Fibroblast of villous mesenchyme (primary cell): Measurements from ENCODE around the gene EZH2. TPM values are rescaled to one million over a fixed set of nuclear protein-coding genes. Genes with fewer than 3 reads are reported as not detected.

ENCODE experiments used
- DNase-seq: peaks from one replicate; pipeline ENCODE4 v3.0.0-alpha.2; 2010; ENCODE audit warnings: low read depth
- H3K4me3 ChIP-seq: 2 replicates; pipeline ENCODE4 v1.5.1; 2011; ENCODE audit warnings: low read depth, mild to moderate bottlenecking, low read length
- CTCF ChIP-seq: IDR thresholded peaks from 2 replicates; pipeline ENCODE4 v1.5.1; 2012; ENCODE audit warnings: low read depth, mild to moderate bottlenecking, low read length; ENCODE audit not compliant: insufficient read depth
- total RNA-seq: library from RNA; depleted of rRNA; stranded (reverse); fragments of >200 nt; gene quantifications from 2 replicates; pipeline ENCODE4 v1.2.3, GENCODE V29; 2012

The EZH2 gene
- total RNA-seq, 1 donor: 12.1 TPM

DNA sequence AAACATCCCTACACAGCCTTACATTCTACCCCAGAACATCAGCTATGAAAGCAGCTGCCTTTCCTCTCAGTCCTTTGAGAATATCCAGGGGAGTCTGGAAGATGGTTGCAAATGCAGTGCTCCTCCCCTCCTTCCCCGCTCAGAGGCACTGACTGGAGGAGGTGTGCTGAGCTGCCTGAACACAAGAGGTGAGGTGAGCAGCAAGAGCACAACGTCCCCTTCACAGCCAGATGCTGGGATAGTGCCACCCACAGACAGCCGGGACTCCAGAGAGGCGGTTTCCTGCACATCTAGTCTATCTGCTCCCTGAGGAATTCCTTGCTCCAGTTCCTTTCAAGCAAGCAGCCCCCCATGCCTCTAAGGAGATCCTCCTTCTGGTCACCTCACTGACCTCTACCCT lies 74.2 kb downstream of the EZH2 start:
- no peak for TF ChIP-seq CTCF
- no peak for DNase-seq
- no peak overlapping the region for H3K4me3 ChIP-seq

GRCh38 chr7:148807436-148807835 lies 76.7 kb downstream of the EZH2 start:
- H3K4me3 ChIP-seq: no peak overlapping the region
- no peak for TF ChIP-seq CTCF
- DNase-seq: no peak

DNA sequence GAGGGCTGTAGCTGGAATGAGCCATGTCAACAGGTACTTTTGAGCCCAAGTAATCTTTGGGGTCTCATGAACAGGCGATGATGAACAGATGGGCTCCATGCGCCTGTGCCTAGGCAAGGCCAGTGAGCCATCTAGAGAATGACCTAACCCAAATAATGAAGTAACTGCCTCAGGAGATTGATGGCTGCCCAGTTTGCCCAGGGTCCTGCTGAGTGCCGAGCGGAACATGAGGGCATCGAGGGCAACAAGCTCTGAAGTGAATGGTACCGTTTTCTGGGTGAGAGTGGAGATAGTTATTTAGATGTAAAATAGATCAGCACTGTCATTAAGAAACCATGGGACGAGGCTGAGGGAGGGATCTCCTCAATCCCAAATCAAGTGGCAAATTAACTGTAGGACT lies 77.9 kb downstream of the EZH2 start:
- no peak for TF ChIP-seq CTCF
- no peak overlapping the region for H3K4me3 ChIP-seq
- no peak for DNase-seq

GRCh38 chr7:148804343-148805235 lies 79.5 kb downstream of the EZH2 start:
- TF ChIP-seq CTCF: no peak
- H3K4me3 ChIP-seq: no peak overlapping the region
- no peak for DNase-seq

DNA sequence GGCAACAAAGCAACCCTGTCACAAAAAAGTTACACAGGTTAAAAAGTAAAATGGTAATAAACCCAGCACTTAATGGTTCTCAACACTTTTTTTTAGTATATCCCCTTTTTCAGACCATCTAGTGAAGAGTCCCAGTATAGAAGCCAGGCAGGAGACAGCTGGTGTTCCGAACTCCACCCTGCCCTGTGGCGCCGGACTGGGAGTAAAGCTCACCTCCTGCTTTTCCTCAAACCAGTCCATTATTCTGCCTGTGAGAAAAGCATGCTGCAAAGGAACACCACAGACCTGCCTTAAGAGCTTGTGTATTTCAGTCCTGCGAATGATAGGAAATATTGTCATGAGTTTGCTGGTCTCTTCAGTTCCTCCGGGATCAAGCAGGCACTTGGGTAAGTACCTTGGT lies 81.0 kb downstream of the EZH2 start:
- TF ChIP-seq CTCF: no peak

DNA sequence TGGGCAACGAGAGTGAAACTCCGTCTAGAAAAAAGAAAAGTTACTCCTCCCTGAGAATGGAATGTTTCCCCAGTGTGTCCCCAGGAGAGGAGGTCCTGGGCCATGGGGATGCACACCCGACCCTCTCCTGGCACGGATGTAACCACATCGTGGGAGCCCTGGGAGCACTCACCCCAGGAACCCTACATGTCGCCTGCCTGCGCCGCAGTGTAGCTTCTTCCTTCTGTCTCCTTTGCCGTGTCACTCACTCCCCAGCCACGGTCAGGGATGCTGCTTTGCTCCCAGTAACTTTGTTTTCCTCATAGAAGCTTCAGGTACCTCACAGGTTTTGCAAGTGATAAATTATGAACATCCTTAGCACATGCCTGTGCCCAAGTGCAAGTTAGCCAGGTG lies 82.0 kb downstream of the EZH2 start:
- no peak for TF ChIP-seq CTCF
- H3K4me3 ChIP-seq: no peak overlapping the region
- DNase-seq: no peak

More for the DNA sequence above, 81.0 kb downstream of the EZH2 start:
- H3K4me3 ChIP-seq: no peak overlapping the region
- DNase-seq: no peak
